NCI-H1105 treated with DMSO at 0.1 percent for 48 hours (cell line): Measurements from ENCODE around the gene CDC34.

Source experiments
- DNase-seq: peaks from one replicate; lab custom pipeline; 2025; lab: John Stamatoyannopoulos, UW

CDC34 gene

GRCh38 chr19:497491-497868 lies 34.1 kb upstream of the CDC34 start:
- no peak for DNase-seq

- DNase-seq: no peak
Observed at GRCh38 chr19:497869-498510, 33.6 kb upstream of the CDC34 start.

GRCh38 chr19:498511-498891 lies 33.1 kb upstream of the CDC34 start:
- DNase-seq: no peak

- DNase-seq: no peak
Observed at GRCh38 chr19:498977-499623, 32.5 kb upstream of the CDC34 start.

- DNase-seq: no peak
Observed at GRCh38 chr19:501646-502045, 29.9 kb upstream of the CDC34 start.

- no peak for DNase-seq
Observed at GRCh38 chr19:504616-505015, 26.9 kb upstream of the CDC34 start.

- DNase-seq: peak; percentile 100
Observed at GRCh38 chr19:506404-507285, 24.9 kb upstream of the CDC34 start.

GRCh38 chr19:507286-508203 lies 24.0 kb upstream of the CDC34 start, which contains the start of gene TPGS1:
TSS of gene TPGS1 (plus strand) at chr19:507497. CDS start at chr19:507507, 10 bp downstream.
- DNase-seq: peak; percentile 74

- DNase-seq: no peak
Observed at GRCh38 chr19:508204-509150, 23.1 kb upstream of the CDC34 start.

GRCh38 chr19:510606-511100 lies 20.9 kb upstream of the CDC34 start:
- DNase-seq: peak; percentile 83

GRCh38 chr19:511101-511851 lies 20.3 kb upstream of the CDC34 start:
- DNase-seq: peak; percentile 99

- DNase-seq: no peak
Observed at GRCh38 chr19:512547-513365, 18.8 kb upstream of the CDC34 start.

GRCh38 chr19:513368-514165 lies 18.0 kb upstream of the CDC34 start:
- DNase-seq: no peak

GRCh38 chr19:514166-514663 lies 17.3 kb upstream of the CDC34 start:
- DNase-seq: no peak

- DNase-seq: no peak
Observed at GRCh38 chr19:517721-518597, 13.6 kb upstream of the CDC34 start.

- DNase-seq: no peak
Observed at GRCh38 chr19:518598-519231, 12.8 kb upstream of the CDC34 start.
